Gastrocnemius medialis (tissue), 4 donors: ENCODE measurements around the gene U2AF1.
"Not testable (repeated sequence)": the region's sequence is repeated elsewhere in the genome, so short reads cannot be mapped to it uniquely, and the experiment has no call there.

Experiments
- CTCF ChIP-seq, 5 experiments: fragments of 450-650 bp in 3 of 5; fragments of 200-600 bp in 2 of 5; sonication (generic) in 2 of 5; IDR thresholded peaks in 4 of 5; conservative IDR thresholded peaks in 1 of 5; 1 replicate in 4 of 5; 2 replicates in 1 of 5; pipeline ENCODE4 v1.5.1; 2016 to 2019; ENCODE audit warnings: antibody characterized with exemption in 5 of 5, mild to moderate bottlenecking in 3 of 5, moderate library complexity in 3 of 5
- POLR2A ChIP-seq, 2 donors: fragments of 450-650 bp; IDR thresholded peaks; one replicate each; pipeline ENCODE4 v1.6.1; 2017; ENCODE audit warnings: antibody characterized with exemption in 2 of 2, mild to moderate bottlenecking in 2 of 2, moderate library complexity in 2 of 2

- TF ChIP-seq CTCF (IDR thresholded peaks at IDR 0.05 in 4 of 5, conservative IDR thresholded peaks at IDR 0.05 in 1 of 5); POLR2A (IDR thresholded peaks at IDR 0.05): not testable (repeated sequence)
Measured at GRCh38 chr21:43062955-43063664, 44.3 kb downstream of the U2AF1 start.
